ENCODE data around the gene CTCF. TPM values are rescaled to one million over a fixed set of nuclear protein-coding genes. Genes with fewer than 3 reads are reported as not detected.

CTCF gene
- 61.7 TPM for total RNA-seq

GRCh38 chr16:67562526-67562917 is at the start of gene CTCF:
CTCF (plus strand) TSS chr16:67562526; CDS start chr16:67610833, 48,307 bp downstream.

GRCh38 chr16:67528222-67528869 is 34.0 kb upstream of the CTCF start, which contains the start of gene RIPOR1:
RIPOR1 (plus strand) TSS chr16:67528829; CDS start chr16:67538447, 9,618 bp downstream.

GRCh38 chr16:67659675-67660563 is 97.6 kb downstream of the CTCF start, which contains the start of gene ACD:
ACD (minus strand) TSS chr16:67660260; CDS start chr16:67660220, 40 bp downstream.

GRCh38 chr16:67660564-67661028 is 98.3 kb downstream of the CTCF start, which contains the start of gene PARD6A:
PARD6A (plus strand) TSS chr16:67660960; CDS start chr16:67661039, 79 bp downstream.

GRCh38 chr16:67666559-67667452 is 104.5 kb downstream of the CTCF start, which contains the start of the genes C16orf86 and ENKD1:
C16orf86 (plus strand) TSS chr16:67666814; CDS start chr16:67666971, 157 bp downstream.
ENKD1 (minus strand) TSS chr16:67666750; CDS start chr16:67666442, 308 bp downstream.

Small RNAs within 50 kb of the gene (small RNA-seq; reads per million reads assigned to genes)
- not detected for gene AC027682.3 (ENCODE audit: low replicate concordance)

Other genes with a start within 250 kb of the CTCF start
- gene KCTD19, start 235.8 kb upstream of the CTCF start, total RNA-seq = 0.31 TPM
- 3.1 TPM for gene LRRC36, start 235.7 kb upstream of the CTCF start, total RNA-seq
- 3.8 TPM for gene TPPP3, start 169.0 kb upstream of the CTCF start, total RNA-seq
- 5.0 TPM for gene ZDHHC1, start 146.0 kb upstream of the CTCF start, total RNA-seq
- not detected for gene HSD11B2, start 131.4 kb upstream of the CTCF start, total RNA-seq
- gene ATP6V0D1, start 81.4 kb upstream of the CTCF start, total RNA-seq = 91.4 TPM
- not detected for gene AGRP, start 79.0 kb upstream of the CTCF start, total RNA-seq
- 61.3 TPM for gene RIPOR1, start 33.7 kb upstream of the CTCF start, total RNA-seq
- 3.1 TPM for gene CARMIL2, start 82.6 kb downstream of the CTCF start, total RNA-seq
- gene ACD, start 97.7 kb downstream of the CTCF start, total RNA-seq = 27.2 TPM
- 7.8 TPM for gene PARD6A, start 98.4 kb downstream of the CTCF start, total RNA-seq
- gene ENKD1, start 104.2 kb downstream of the CTCF start, total RNA-seq = 10.3 TPM
- gene C16orf86, start 104.3 kb downstream of the CTCF start, total RNA-seq = 1.3 TPM
- gene GFOD2, start 156.8 kb downstream of the CTCF start, total RNA-seq = 62.0 TPM
- 16.0 TPM for gene RANBP10, start 244.0 kb downstream of the CTCF start, total RNA-seq
- gene TSNAXIP1, start 244.4 kb downstream of the CTCF start, total RNA-seq = 6.3 TPM

Data from parietal lobe (tissue), 2 donors.